Measurements from ENCODE around the gene ASCC3. TPM values are rescaled to one million over a fixed set of nuclear protein-coding genes. Genes with fewer than 3 reads are reported as not detected.

Gene ASCC3
- total RNA-seq, 4 donors from 2014 or later: 14.2 to 58.9 (median 36.6) TPM

DNA sequence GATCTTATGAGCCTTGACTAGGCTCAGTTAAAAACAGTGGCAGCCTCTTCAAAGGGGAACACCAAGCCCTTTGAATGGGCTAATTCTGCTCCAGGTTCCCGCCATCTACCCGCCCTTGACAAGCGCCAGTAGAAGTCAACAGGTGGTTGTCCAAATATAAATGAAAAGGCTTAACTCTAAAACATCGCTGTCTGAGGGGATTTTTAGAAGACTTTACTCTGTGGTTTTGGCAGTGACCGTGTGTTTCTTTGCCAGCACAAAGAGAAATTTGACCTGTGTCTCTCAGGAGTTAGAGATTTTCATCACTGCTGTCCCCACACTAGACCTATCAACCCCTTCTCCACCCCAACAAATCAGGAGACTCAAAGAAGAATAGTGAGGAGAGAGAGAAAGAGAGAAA lies 396.7 kb downstream of the ASCC3 start:
- H3K27me3 ChIP-seq: peaks cover 0 to 45% (median 0%) of the 10 kb centered on the region in 4 donors
- DNase-seq: no peak
- 45 to 50% methylated on average over 2 to 5 of the region's 5 CpGs for WGBS, 2 donors
- H3K36me3 ChIP-seq: no peaks in the 10 kb centered on the region
- H3K4me3 ChIP-seq: no peak overlapping the region
- TF ChIP-seq, protein P1, sequence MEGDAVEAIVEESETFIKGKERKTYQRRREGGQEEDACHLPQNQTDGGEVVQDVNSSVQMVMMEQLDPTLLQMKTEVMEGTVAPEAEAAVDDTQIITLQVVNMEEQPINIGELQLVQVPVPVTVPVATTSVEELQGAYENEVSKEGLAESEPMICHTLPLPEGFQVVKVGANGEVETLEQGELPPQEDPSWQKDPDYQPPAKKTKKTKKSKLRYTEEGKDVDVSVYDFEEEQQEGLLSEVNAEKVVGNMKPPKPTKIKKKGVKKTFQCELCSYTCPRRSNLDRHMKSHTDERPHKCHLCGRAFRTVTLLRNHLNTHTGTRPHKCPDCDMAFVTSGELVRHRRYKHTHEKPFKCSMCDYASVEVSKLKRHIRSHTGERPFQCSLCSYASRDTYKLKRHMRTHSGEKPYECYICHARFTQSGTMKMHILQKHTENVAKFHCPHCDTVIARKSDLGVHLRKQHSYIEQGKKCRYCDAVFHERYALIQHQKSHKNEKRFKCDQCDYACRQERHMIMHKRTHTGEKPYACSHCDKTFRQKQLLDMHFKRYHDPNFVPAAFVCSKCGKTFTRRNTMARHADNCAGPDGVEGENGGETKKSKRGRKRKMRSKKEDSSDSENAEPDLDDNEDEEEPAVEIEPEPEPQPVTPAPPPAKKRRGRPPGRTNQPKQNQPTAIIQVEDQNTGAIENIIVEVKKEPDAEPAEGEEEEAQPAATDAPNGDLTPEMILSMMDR (IDR thresholded peaks at IDR 0.05): no peak
- no peak for TF ChIP-seq POLR2A (IDR thresholded peaks at IDR 0.05)
- no peaks in the 10 kb centered on the region for H3K9me3 ChIP-seq
- intact Hi-C loops (cut with DNase I): no loop called here
- H3K4me1 ChIP-seq: no peaks in the 10 kb centered on the region
- H3K27ac ChIP-seq: no peak overlapping the region

DNA sequence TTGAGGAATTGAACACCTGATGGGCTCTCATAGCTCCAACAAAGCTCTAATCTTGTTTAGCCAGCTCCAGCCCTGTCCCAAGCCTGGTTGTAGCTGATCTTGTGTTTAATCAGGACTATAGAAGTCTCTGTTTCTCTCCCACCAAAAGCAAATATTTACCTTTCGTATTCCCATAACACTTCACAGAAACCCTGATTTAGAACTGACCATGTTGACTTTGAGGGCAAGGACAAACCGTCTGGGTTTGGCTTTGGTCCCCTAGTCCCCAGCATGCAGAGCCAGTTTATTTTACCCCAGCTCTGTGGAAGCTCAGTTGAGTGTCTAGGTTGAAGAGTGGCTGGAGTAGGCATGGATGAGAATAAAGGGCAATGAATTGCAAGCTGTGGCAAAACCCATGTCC lies 398.4 kb downstream of the ASCC3 start:
- no peaks in the 10 kb centered on the region for H3K4me1 ChIP-seq
- peaks cover 0 to 50% (median 0%) of the 10 kb centered on the region in 4 donors for H3K27me3 ChIP-seq
- intact Hi-C loops (cut with DNase I): no loop called here
- no peak overlapping the region for H3K4me3 ChIP-seq
- no peaks in the 10 kb centered on the region for H3K36me3 ChIP-seq
- no peak overlapping the region for H3K27ac ChIP-seq
- DNase-seq: no peak
- 65 to 66% methylated on average over 2 of the region's 2 CpGs for WGBS, 2 donors
- TF ChIP-seq POLR2A (IDR thresholded peaks at IDR 0.05): no peak
- TF ChIP-seq, protein P1 (IDR thresholded peaks at IDR 0.05): no peak
- H3K9me3 ChIP-seq: no peaks in the 10 kb centered on the region

DNA sequence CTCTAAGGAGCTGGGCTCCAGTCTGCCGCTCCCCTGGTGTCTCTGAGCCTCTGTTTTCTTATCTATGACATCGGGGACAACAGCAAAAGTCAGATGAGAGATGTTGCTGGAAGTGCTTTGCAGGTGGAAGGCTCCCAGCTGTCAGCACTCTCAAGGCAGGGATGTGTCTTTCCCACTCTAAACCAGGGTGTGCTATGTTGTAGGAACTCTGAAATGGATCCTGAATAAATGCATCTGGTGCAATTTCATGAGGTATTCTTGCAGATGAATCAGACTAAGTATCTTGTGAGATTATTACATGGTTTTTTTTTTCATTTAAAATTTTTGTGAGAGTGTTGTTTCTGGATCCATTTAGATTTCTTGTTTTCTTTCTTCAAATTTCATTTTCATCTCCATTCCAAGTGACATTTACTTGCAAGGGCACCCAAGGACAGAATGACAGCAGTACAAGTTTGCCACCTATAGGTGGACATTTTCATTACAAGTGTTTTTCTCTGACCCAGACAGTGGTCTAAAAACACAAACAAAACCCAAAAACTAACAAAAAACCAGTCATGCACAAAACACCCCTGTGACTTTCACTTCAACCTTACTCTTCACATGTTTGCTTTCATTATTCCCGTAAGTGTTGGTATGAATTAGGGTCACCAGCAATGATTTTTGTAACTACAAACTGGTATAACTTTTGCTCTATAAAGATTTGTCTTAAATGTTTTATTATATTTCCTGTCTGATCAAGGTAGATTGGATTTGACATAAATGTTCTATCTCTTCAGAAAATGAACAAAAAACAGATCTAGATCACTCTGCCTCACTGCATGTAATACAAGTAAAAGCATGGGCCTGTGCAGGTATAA lies 401.7 kb downstream of the ASCC3 start:
- Histone ChIP-seq H3K9me3 (no peaks in the 10 kb centered on the region), H3K27me3 (peaks cover 0 to 67% (median 0%) of the 10 kb centered on the region in 4 donors), H3K4me3 (no peak overlapping the region), H3K36me3 (no peaks in the 10 kb centered on the region), H3K4me1 (no peaks in the 10 kb centered on the region), H3K27ac (no peak overlapping the region)
- no peak for TF ChIP-seq POLR2A (IDR thresholded peaks at IDR 0.05)
- TF ChIP-seq, protein P1 (IDR thresholded peaks at IDR 0.05): peak; percentile 21 to 69 (median 54)
- WGBS, 2 donors: 57 to 61% methylated on average over 3 of the region's 3 CpGs
- intact Hi-C loops (cut with DNase I): loop anchor here (5.0 kb wide), 1 partner anchor 362 kb away; no protein-coding TSS in a partner anchor
- DNase-seq: no peak

DNA sequence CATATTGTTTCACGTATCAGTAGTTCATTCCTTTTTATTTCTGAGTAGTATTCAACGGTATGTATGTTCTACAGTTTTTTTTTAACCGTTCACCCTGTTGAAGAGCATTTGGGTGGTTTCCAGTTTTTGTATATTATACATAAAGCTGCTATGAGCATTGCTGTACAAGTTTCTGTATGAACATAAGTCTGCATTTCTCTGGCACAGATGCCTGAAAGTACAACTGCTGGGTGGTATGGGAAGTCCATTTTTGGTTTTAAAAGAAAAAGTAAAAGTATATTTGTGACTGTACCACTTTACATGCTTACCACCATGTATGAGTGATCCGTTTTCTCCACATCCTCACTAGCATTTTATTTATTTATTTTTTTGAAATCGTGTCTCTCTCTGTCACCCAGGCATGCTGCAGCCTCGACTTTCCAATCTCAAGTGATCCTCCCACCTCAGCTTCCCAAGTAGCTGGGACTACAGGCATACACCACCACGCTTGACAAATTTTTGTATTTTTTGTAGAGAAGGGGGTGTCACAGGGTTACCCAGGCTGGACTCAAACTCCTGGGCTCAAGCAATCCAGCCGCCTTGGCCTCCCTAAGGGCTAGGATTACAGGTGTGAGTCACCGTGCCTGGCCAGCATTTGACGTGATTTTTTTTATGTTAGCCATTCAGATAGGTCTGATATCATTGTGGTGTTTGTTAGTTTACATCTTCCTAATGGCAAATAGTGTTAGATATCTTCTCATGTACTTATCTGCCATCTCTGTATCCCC lies 405.4 kb downstream of the ASCC3 start:
- Histone ChIP-seq H3K9me3 (no peaks in the 10 kb centered on the region), H3K4me1 (no peaks in the 10 kb centered on the region), H3K36me3 (no peaks in the 10 kb centered on the region), H3K27me3 (peaks cover 0 to 81% (median 0%) of the 10 kb centered on the region in 4 donors), H3K27ac (no peak overlapping the region), H3K4me3 (no peak overlapping the region)
- 57 to 64% methylated on average over 10 of the region's 10 CpGs for WGBS, 2 donors
- intact Hi-C loops (cut with DNase I): loop anchor here (5.0 kb wide), 1 partner anchor 358 kb away; no protein-coding TSS in a partner anchor
- TF ChIP-seq, protein P1 (IDR thresholded peaks at IDR 0.05): no peak
- TF ChIP-seq POLR2A (IDR thresholded peaks at IDR 0.05): no peak
- DNase-seq: no peak

DNA sequence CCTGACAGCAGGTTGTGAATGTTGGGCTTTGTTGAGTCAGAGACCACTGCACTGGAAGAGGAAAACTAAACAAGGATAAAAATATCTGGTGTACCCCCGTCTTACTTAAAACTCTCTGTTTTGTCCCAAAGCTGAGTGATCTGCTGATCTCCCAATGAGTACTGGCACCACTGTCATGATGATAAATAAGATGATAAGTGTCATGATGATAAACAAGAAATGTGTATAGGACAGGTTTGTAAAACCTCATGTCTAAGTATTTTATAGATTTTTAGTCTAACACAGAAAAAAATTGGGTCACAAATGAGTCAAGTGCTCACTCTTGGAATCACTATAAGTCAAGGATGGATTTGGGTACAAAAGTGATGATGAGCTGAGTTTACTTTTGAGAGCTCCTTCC lies 407.9 kb downstream of the ASCC3 start:
- H3K4me1 ChIP-seq: no peaks in the 10 kb centered on the region
- WGBS, 2 donors: 39 to 40% methylated on average over 1 of the region's 1 CpG

More for the DNA sequence above, 407.9 kb downstream of the ASCC3 start:
- Histone ChIP-seq H3K9me3 (no peaks in the 10 kb centered on the region), H3K27me3 (peaks cover 7 to 96% (median 10%) of the 10 kb centered on the region in 4 donors), H3K4me3 (no peak overlapping the region), H3K36me3 (no peaks in the 10 kb centered on the region), H3K27ac (no peak overlapping the region)
- no peak for TF ChIP-seq POLR2A (IDR thresholded peaks at IDR 0.05)
- TF ChIP-seq, protein P1 (IDR thresholded peaks at IDR 0.05): no peak
- intact Hi-C loops (cut with DNase I): no loop called here
- no peak for DNase-seq

Data from esophagus squamous epithelium (tissue), 5 donors.